HG03097 (cell line): Measurements from ENCODE around the gene GCKR.

Experiments
- ATAC-seq: cut with Tn5 transposase; IDR thresholded peaks from one replicate; pipeline ENCODE4 v1.9.1; 2021; ENCODE audit not compliant: unreplicated experiment, low FRiP score

Gene GCKR

GRCh38 chr2:27569398-27569797 is 72.8 kb downstream of the GCKR start:
- no peak for ATAC-seq

GRCh38 chr2:27571197-27571596 is 74.6 kb downstream of the GCKR start:
- ATAC-seq: no peak

- no peak for ATAC-seq
Measured at GRCh38 chr2:27571681-27572080, 75.0 kb downstream of the GCKR start.

- no peak for ATAC-seq
Measured at GRCh38 chr2:27572439-27572838, 75.8 kb downstream of the GCKR start.

GRCh38 chr2:27572998-27573429 is 76.4 kb downstream of the GCKR start:
- no peak for ATAC-seq
